GM21447 (cell line): Measurements from ENCODE around the gene KIF25.

Experiments
- ATAC-seq: cut with Tn5 transposase; IDR thresholded peaks from one replicate; pipeline ENCODE4 v1.9.1; 2021; ENCODE audit not compliant: unreplicated experiment

Gene KIF25

GRCh38 chr6:168016176-168016620 lies 18.7 kb downstream of the KIF25 start:
- no peak for ATAC-seq

- no peak for ATAC-seq
These were observed 19.5 kb downstream of the KIF25 start for GRCh38 chr6:168016721-168017525.

GRCh38 chr6:168017629-168018028 lies 20.2 kb downstream of the KIF25 start:
- ATAC-seq: no peak

GRCh38 chr6:168018664-168019063 lies 21.2 kb downstream of the KIF25 start:
- no peak for ATAC-seq

GRCh38 chr6:168020242-168020641 lies 22.8 kb downstream of the KIF25 start:
- ATAC-seq: no peak

- ATAC-seq: no peak
These were observed 24.1 kb downstream of the KIF25 start for GRCh38 chr6:168021581-168021980.

- ATAC-seq: no peak
These were observed 25.2 kb downstream of the KIF25 start for GRCh38 chr6:168022488-168023321.

GRCh38 chr6:168024951-168025510 lies 27.6 kb downstream of the KIF25 start:
- ATAC-seq: no peak

GRCh38 chr6:168025831-168026710 lies 28.6 kb downstream of the KIF25 start:
- no peak for ATAC-seq

- ATAC-seq: no peak
These were observed 29.5 kb downstream of the KIF25 start for GRCh38 chr6:168026925-168027324.

GRCh38 chr6:168027521-168027920 lies 30.1 kb downstream of the KIF25 start:
- no peak for ATAC-seq

GRCh38 chr6:168028181-168028580 lies 30.7 kb downstream of the KIF25 start:
- ATAC-seq: no peak

GRCh38 chr6:168029459-168030217 lies 32.2 kb downstream of the KIF25 start:
- ATAC-seq: no peak

GRCh38 chr6:168030218-168030746 lies 32.8 kb downstream of the KIF25 start:
- ATAC-seq: no peak

- ATAC-seq: no peak
These were observed 33.4 kb downstream of the KIF25 start for GRCh38 chr6:168030908-168031307.

GRCh38 chr6:168031411-168031971 lies 34.0 kb downstream of the KIF25 start:
- ATAC-seq: no peak

- ATAC-seq: no peak
These were observed 34.7 kb downstream of the KIF25 start for GRCh38 chr6:168032005-168032760.

GRCh38 chr6:168033791-168034190 lies 36.3 kb downstream of the KIF25 start:
- ATAC-seq: no peak

GRCh38 chr6:168034537-168034936 lies 37.1 kb downstream of the KIF25 start:
- no peak for ATAC-seq
